COLO829 (cell line): ENCODE measurements around the gene NUDT6.

Experiments
- DNase-seq: peaks from one replicate; pipeline ENCODE4 v3.0.0; 2012; ENCODE audit warnings: low spot score

The NUDT6 gene

DNA sequence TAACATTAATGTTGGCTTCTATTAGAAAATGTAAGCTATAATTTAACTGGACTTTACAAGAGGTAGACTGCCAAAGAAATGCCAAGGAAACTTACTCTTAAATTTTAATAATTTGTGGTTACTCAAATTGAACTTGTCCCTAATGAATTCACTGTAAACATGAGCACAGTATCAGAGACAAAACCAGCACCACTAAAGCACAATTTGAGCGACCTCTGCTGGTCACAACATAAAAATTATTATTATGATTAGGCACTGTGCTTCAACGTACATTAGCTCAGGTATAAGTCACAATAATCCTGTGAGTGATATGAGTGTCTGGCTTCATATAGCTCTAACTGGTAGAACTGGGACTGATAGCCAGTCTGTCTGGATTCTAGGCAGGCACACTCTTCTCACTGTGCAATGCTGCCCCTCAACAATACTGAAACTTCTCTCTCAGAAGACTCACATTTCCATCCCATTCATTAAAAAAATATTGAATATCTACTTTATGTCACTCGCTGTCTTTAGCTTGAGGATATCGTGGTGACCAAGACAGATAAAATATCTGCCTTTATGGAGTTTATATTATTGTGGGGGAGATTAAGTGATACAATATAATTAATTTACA lies 8.0 kb downstream of the NUDT6 start:
- DNase-seq: no peak

DNA sequence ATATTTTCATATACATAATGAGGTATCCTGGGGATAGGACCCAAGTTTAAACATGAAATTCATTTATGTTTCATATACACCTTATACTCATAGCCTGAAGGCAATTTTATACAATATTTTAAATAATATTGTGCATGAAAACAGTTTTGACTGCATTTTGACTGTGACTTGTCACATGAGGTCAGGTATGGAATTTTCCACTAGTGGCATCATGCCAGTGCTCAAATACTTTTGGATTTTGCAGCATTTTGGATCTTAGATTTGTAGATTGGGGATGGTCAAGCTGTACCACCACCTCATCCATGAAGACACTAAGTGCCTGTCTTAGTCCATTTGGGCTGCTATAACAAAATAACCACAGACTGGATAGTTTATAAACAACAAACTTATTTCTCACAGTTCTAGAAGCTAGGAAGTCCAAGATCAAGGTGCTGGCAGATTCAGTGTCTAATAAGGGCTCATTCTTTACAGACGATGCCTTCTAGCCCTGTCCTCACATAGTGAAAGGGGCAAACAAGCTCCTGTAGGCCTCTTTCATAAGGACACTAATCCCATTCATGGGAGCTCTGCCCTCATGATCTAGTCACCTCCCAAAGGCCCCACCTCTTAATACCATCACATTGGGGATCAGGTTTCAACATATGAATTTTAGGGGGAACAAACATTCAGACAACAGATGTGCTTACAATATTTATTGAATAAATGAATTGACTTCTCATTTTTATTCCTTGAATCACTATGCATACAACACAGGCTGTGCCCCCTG lies 9.4 kb downstream of the NUDT6 start:
- DNase-seq: no peak

DNA sequence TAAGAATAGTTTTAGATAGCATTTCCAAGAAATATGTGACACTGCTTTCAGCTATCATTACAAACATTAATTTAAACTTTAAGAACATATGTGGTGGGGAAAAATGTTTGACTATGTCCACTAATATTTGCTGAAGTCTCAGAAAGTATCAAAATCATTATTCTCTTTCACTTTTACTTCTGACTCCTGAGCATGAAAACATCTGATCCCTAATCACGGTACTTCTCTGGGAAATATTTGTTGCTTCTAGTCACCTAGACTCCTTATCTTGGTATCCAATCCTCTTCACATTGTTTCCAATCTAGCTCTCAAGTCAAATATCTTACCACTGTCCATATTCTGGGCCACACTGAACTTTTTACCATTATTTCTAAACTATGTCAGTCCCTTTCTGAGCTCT lies 10.8 kb downstream of the NUDT6 start:
- DNase-seq: no peak

DNA sequence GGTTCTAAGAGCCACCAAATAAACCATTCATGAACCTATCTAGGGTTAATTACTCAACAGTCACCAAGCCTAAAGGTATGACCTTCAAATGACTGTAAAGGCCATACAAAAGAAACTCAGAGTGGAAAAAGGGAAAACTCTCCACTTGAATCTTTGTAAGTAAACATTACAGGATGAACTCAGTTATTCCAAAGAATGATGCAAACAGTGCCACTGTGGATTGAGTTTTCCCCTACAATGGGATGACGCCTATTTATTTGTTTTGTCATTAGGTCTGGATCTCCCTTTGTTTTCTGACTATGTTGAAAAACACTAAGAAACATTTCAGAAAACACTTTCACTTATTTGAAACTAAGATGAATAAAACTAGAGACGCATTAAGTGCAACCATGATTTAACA lies 12.7 kb downstream of the NUDT6 start:
- DNase-seq: no peak

DNA sequence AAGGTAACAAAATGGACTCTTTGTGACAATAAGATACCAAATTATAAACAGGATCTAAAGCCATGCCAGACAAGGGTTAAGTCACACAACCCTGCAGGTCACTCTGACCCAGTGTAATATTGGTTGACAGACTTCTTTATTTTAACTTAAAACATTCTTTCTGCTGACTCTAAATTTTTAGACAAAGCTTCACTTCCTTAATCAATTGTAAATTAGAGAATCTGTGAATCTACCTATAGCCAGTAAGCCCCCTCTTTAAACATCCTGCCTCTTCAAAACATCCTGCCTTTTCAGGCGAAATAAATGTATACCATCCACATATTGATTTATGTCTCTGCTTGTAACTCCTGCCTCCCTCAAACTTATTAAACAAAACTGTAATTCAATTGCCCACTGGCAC lies 14.2 kb downstream of the NUDT6 start:
- no peak for DNase-seq

DNA sequence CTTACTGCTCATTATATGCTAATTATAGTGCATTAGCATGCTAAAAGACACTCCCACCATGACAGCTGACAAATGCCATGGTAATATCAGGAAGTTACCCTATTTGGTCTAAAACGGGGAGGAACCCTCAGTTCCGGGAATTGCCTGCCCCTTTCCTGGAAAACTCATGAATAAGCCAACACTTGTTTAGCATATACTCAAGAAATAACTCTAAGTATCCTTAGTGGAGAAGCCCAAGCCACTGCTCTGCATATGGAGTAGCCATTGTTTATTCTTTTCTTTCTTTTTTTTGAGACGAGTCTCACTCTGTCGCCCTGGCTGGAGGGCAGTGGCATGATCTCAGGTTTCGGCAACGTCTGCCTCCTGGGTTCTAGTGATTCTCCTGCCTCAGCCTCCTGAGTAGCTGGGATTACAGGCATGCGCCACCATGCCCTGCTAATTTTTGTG lies 15.5 kb downstream of the NUDT6 start:
- DNase-seq: no peak

DNA sequence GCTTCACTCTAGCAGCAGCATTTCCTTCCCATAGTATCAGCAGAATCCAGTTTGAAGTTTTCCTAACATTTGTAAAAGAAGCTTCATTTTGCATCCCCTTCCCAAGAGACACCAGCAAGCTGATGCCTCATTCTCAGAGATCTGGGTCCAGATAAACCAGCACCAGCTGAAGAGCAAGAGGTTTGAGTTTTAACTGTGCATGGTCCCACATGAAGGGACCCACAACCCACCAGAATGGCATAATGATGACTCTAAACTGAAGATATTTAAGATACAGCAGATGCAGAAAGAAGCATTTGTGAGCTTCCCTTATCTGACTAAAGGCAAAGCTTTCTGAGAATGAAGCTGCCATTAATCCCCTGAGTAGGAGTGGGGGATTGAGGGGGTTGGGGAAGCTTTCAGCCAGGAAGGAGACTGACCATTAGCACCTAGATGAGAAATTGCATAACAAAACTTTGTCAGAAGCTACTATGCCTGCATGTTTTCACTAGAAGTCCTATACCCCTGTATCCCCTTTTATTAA lies 18.6 kb downstream of the NUDT6 start:
- no peak for DNase-seq

DNA sequence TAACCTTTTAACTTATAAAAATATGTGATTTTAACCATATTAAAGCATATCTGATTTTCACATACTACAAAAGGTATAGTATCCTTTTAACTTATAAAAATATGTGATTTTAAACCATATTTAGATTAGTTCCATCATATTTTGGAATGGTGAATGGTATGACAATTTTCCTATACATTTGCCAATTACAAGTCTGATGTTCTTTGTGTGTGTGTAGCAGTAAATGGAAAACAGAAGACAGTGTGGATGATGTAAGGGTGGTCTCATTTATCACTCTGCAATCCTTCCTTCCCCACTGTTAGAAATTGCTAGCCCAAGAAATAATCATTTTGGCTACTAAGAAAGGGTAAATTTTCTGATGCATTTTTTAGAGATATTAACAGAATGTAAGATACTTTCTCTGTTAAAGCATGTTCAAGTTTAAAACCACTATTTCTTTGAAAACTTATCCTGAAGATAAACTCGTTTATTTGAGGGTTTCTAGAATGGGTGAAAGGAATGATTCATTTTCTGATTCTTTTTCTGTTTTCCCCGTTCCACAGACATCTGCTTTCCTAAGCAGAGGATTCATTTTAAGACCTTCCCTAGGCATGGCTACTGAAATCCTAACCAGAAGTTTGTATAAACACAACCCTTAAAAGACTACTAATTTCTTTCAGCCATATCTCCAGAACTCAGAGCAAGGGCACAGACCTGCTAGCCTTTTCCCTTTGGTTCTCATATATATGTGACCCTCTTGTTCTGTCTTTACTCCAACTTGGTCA lies 21.0 kb downstream of the NUDT6 start:
- DNase-seq: no peak

DNA sequence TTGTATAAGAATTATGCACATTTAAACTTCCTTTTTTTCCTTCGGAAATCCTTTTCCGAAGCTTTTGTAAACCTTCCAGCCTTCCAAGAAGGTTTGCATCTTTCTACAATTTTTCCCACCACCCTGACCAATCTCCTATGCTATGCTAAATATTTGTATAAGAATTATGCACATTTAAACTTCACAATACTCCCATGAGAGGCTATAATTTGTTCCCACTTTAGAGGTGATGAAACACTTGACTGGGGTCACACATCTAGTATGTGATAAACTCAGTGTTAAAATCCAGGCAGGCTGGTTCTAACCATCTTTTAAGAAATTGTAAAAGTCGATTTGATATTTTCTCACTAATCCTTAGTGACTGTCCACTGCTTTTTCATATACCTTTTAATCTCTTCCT lies 22.1 kb downstream of the NUDT6 start:
- no peak for DNase-seq

DNA sequence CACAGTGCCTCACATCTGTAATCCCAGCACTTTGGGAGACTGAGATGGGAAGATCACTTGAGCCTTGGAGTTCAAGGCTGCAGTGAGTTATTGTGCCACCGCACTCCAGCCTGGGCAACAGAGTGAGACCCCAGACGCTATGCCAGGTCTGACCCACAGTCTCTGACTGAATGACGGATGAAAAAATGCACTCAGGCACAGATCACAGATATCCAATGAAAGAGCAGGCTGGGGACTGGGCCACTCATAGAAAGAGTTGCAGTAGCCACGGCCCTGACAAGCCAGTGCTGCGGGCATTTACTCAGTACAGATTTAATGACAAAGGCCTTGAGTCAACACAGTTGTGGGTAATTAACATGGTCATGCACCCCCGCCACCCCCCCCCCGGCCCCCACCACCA lies 22.7 kb downstream of the NUDT6 start:
- no peak for DNase-seq

DNA sequence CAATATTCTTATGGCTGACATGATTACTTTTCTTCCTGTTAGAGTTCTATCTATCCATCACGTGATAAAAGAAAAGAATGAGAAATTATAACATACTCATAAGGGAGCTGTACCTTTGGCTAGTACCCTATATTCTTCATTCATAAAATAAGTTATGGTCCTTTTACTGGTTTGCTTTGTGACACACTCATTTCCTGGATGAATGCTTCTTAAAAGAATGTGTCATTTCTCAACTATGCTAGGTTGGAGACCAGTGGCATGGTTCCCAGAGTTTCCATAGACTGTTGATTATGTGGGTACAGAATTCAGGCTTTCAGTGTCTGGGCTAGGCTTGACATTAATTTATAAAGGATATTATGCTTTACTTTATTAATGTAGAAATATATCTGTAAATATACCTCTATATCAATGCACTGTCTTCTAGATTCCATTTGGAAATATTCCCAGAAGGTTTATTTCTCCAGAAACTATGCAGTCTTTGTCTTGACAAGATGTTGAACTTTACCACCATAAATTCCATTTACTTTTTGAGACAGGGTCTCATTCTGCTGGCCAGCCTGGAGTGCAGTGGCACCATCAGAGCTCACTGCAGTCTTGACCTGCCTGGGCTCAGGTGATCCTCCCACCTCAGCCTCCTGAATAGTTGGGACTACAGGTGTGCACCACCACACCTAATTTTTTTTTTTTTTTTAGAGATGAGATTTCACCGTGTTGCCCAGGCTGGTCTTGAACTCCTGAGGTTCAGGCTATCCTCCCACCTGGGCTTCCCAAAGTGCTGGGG lies 23.8 kb downstream of the NUDT6 start:
- peak; percentile 80 for DNase-seq

DNA sequence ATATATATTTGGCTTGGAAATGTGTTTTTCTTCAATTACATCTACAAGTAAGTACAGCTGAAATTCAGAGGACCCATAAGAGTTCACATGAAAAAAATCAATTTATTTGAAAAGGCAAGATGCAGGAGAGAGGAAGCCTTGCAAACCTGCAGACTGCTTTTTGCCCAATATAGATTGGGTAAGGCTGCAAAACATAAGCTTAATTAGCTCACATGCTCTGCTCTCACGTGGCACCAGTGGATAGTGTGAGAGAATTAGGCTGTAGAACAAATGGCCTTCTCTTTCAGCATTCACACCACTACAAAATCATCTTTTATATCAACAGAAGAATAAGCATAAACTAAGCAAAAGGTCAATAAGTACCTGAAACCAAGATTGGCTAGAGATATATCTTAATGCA lies 26.1 kb downstream of the NUDT6 start:
- DNase-seq: no peak

DNA sequence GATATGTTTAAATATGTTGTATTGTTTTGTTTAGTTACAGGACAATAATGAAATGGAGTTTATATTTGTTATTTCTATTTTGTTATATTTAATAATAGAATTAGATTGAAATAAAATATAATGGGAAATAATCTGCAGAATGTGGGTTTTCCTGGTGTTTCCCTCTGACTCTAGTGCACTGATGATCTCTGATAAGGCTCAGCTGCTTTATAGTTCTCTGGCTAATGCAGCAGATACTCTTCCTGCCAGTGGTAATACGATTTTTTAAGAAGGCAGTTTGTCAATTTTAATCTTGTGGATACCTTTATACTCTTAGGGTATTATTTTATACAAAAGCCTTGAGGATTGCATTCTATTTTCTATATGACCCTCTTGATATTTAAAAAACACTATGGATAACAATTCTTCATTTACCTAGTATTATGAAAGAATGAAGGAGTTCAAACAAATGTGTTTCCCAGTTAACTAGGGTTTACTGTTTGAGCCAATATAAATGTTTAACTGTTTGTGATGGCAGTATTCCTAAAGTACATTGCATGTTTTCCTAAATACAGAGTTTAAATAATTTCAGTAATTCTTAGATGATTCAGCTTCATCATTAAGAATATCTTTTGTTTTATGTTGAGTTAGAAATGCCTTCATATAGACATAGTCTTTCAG lies 26.9 kb downstream of the NUDT6 start:
- no peak for DNase-seq

DNA sequence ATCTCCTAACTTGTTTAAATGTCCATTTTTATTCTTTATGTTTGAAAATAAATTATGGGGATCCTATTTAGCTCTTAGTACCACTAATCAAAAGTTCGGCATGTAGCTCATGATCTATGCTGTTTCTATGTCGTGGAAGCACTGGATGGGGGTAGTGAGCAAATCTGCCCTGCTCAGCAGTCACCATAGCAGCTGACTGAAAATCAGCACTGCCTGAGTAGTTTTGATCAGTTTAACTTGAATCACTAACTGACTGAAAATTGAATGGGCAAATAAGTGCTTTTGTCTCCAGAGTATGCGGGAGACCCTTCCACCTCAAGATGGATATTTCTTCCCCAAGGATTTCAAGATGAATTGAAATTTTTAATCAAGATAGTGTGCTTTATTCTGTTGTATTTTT lies 27.6 kb downstream of the NUDT6 start:
- no peak for DNase-seq

DNA sequence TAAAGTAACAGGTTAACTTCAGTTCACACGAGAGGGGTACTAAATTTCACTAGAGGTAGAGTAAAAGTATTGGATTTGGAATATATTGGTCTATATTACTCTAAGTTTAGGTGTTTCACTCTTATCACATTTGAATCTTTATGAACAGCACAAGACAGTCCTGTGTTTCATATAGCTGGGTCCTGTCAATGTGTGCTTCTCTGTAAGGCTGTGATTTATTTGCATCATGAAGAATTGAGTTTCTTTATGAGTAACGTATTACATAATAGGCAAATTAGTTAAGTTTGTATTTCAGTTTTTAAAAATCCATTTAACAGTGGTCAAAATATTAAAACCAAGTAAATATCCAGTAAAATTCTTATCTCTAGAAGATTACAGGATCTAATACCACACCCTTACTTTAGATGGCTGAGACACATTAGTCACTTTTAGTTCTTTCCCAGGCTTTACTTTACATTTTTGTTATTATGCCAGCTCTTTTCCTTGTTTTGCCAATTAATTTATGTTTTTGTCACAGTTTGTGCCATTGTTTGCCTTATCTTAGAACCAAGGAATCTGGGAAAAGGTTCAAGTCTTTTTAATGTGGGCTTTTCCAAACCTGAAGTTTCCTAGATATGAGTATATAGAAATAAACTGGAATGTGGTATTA lies 32.1 kb downstream of the NUDT6 start:
- no peak for DNase-seq

DNA sequence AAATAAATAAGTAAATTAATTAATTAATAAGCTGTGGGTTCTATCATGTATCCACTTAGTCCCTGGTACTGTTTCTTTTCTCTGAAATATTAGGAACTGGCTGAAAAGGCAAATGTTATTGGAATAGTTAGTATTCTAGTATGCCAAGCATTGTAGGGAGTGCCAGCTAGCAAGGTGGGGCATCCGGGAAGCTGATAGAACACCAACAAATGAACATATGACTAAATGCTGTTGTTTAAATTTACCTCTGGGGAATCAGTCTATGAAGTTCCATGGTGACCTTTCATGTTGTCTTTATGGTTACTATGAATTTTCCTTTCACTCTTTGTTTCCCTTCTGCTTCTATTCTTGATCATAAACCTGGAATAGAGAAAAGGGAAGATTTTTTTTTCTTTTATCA lies 32.7 kb downstream of the NUDT6 start:
- DNase-seq: no peak

DNA sequence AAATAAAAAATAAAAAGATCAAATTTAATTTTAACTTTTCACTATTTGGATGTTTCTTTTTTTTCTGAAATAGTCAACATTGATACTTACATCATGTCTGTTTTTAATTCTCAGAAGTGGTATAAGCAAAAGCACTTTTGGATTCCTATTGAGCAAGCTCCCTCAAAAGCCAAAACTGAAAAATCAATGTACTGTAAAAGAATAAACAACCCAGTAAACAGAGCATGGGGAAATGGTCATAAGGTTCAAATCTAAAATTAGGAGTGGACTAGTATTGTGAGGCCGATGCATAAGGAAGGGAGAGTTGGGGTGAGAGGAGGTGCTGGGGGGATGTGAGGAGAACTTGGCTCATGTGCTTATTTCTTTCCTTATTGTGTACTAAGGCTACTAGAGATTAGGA lies 37.9 kb downstream of the NUDT6 start:
- DNase-seq: no peak

DNA sequence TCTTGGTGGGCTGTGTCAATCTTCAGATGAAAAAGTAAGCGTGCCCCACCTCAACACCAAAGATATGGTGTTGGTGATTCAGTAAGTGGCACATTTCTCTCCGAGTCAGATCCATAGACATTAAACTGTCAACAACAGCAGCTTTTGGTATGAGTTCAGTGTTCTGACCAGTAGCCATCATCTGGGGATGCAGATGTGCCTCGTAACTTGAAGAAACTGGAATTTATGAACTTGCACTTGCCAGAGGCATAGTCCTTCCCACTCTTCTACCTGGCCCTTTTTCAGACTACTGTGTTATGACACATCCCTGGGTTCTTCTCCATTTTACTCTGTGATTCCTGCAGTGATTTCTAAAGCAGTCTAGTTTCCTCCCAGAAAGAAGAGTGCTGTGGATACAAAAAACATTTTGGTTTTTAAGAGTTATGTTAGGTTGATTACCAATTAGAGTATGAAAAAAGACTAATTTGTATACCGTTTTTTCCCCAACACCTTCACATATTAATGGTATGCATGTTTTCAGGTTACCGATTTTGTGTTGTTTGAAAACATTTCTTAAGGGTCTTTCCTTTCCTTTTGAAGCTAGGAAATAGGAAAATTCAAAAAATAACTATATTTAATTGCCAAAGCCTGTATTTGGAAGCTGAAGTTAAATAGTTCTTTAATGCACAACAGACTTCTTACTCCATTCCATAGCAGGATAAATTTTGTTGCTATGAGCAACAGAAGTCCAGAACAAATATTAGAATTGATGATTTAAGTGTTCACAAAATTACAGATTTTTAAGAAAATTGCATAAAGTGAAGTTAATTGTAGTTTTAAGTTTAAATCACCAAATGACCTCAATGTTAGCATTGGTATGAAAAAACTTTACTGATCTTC lies 39.3 kb downstream of the NUDT6 start:
- DNase-seq: no peak

DNA sequence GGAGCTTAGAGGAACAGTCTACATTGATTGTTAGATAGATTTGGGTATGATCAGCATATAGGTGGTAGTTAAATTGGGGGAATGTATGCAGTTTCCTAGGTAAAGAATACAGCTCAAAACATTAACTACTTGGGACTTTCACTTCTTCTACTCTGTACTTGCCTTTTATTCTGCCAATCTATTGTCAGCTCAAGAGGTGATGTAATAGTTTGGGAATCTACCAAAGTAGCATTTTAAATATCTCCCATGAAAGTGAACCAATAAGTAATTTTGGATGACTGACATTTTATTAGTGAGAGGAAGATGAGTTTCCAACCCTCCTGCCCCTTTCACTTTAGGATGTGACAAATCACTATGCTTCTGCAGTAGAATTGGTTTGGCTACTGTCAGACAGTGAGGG lies 43.4 kb downstream of the NUDT6 start:
- no peak for DNase-seq

DNA sequence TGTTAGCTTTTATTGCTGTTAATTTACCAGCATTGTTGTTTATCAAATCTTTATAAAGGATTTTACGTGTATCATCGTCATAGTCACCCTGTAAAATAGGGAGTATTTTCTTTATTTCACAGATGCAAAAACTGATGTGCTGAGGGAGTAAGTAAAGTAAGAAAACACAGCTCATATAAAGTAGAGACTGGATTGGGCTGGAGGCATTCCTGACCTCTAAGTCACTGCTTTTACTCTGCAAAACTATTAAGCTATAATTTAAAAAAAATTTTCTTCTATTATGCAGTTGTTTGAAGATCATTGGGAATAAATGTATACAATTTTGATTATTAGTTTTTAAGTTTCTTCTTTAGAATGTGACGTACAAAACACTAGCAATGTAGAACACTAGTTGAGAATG lies 45.9 kb downstream of the NUDT6 start:
- DNase-seq: no peak
